GM23248 (cell line): ENCODE measurements around the gene CLIP4.

ENCODE experiments used
- EZH2 ChIP-seq: fragments of 200-600 bp; sonication (generic); IDR thresholded peaks from 2 replicates; pipeline ENCODE4 v1.6.1; 2018; ENCODE audit warnings: antibody characterized with exemption, mild to moderate bottlenecking; ENCODE audit not compliant: insufficient read depth, poor library complexity, severe bottlenecking
- EZH2phosphoT487 ChIP-seq: fragments of 200-600 bp; sonication (generic); IDR thresholded peaks from 2 replicates; pipeline ENCODE4 v1.6.1; 2018; ENCODE audit warnings: antibody characterized with exemption, moderate library complexity, mild to moderate bottlenecking, low read depth; ENCODE audit not compliant: insufficient read depth

DNA sequence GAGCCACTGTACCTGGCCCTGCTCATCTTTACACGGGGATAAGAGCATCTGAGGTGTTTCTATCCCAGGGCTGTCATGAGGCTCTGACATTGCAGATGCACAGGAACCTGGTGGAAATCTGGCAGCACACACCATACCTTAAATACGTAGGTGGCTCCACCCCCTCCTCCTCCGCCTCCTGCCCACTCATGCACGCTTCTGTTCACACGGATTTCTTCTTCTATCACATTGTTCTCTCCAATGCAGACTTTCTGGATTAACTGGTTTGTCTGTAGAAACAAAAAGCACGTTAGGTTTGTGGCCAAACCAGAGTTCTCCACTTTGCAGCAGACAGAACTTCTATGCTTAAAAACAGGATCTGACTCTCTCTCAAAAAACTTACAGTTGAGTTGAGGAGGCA, 118.2 kb downstream of the CLIP4 start:
- TF ChIP-seq EZH2 (no peak), EZH2phosphoT487 (no peak)
